ENCODE results near the gene FHIT. TPM values are rescaled to one million over a fixed set of nuclear protein-coding genes. Genes with fewer than 3 reads are reported as not detected.

FHIT gene
- total and polyA plus RNA-seq, 4 donors, result 2.1 to 14.7 (median 6.6) TPM

- TF ChIP-seq CTCF (IDR thresholded peaks at IDR 0.05; ENCODE audit: low read depth, low read length, missing input control), result no peak
- no peak for TF ChIP-seq FOXA2 (IDR thresholded peaks at IDR 0.05)
- TF ChIP-seq ZBTB33 (IDR thresholded peaks at IDR 0.05), result no peak
These were observed 1474.2 kb downstream of the FHIT start (continued) for GRCh38 chr3:59777066-59777465.

GRCh38 chr3:59775761-59776325 lies 1475.4 kb downstream of the FHIT start:
- TF ChIP-seq JUND (IDR thresholded peaks at IDR 0.05) (no peak), TAF1 (conservative IDR thresholded peaks at IDR 0.05) (no peak), EGR1 (IDR thresholded peaks at IDR 0.05; ENCODE audit: low read depth in 2 of 2) (no peak), REST (IDR thresholded peaks at IDR 0.05) (no peak)
- no peak overlapping the region for H3K9ac ChIP-seq (ENCODE audit: low read depth in 1 of 2, low read length in 2 of 2)
- H3K27ac ChIP-seq (ENCODE audit: low read depth in 1 of 2, low read length in 2 of 2), result no peak overlapping the region
- no peaks in the 10 kb centered on the region for H3K36me3 ChIP-seq (ENCODE audit: control insufficient read depth in 4 of 4, insufficient read depth in 3 of 4, low read depth in 1 of 4, low read length in 3 of 4)
- DNase-seq (ENCODE audit: low spot score), result no peak
- 88% methylated on average over 7 of the region's 7 CpGs for WGBS
- no peaks in the 10 kb centered on the region for H3K4me1 ChIP-seq (ENCODE audit: control insufficient read depth in 4 of 4, insufficient read depth in 4 of 4, low read length in 3 of 4)
- no peaks in the 10 kb centered on the region for H3K27me3 ChIP-seq (ENCODE audit: control insufficient read depth in 4 of 4, insufficient read depth in 4 of 4, low read length in 3 of 4)
- no peaks in the 10 kb centered on the region for H3K9me3 ChIP-seq (ENCODE audit: control insufficient read depth in 4 of 4, low read length in 3 of 4)
- no peak overlapping the region for H3K4me3 ChIP-seq (ENCODE audit: low read depth in 1 of 3, low read length in 3 of 3)

- no peaks in the 10 kb centered on the region for H3K36me3 ChIP-seq (ENCODE audit: control insufficient read depth in 4 of 4, insufficient read depth in 3 of 4, low read depth in 1 of 4, low read length in 3 of 4)
- TF ChIP-seq CTCF (IDR thresholded peaks at IDR 0.05; ENCODE audit: low read depth, low read length, missing input control) (no peak), GABPA (IDR thresholded peaks at IDR 0.05 in 1 of 2, conservative IDR thresholded peaks at IDR 0.05 in 1 of 2) (no peak), MAX (IDR thresholded peaks at IDR 0.05) (no peak), SP1 (IDR thresholded peaks at IDR 0.05) (no peak), REST (IDR thresholded peaks at IDR 0.05) (no peak), FOXA2 (IDR thresholded peaks at IDR 0.05) (no peak), TAF1 (conservative IDR thresholded peaks at IDR 0.05) (no peak), HNF4G (IDR thresholded peaks at IDR 0.05) (no peak), RAD21 (IDR thresholded peaks at IDR 0.05) (no peak), ATF3 (IDR thresholded peaks at IDR 0.05) (no peak)
These were observed 1476.1 kb downstream of the FHIT start for GRCh38 chr3:59775106-59775505.

More at GRCh38 chr3:59775106-59775505, 1476.1 kb downstream of the FHIT start:
- H3K9me3 ChIP-seq (ENCODE audit: control insufficient read depth in 4 of 4, low read length in 3 of 4), result no peaks in the 10 kb centered on the region
- H3K9ac ChIP-seq (ENCODE audit: low read depth in 1 of 2, low read length in 2 of 2), result no peak overlapping the region
- DNase-seq (ENCODE audit: low spot score), result no peak
- no peaks in the 10 kb centered on the region for H3K4me1 ChIP-seq (ENCODE audit: control insufficient read depth in 4 of 4, insufficient read depth in 4 of 4, low read length in 3 of 4)
- WGBS, result 96% methylated on average over 6 of the region's 6 CpGs
- H3K27me3 ChIP-seq (ENCODE audit: control insufficient read depth in 4 of 4, insufficient read depth in 4 of 4, low read length in 3 of 4), result no peaks in the 10 kb centered on the region
- H3K27ac ChIP-seq (ENCODE audit: low read depth in 1 of 2, low read length in 2 of 2), result no peak overlapping the region
- H3K4me3 ChIP-seq (ENCODE audit: low read depth in 1 of 3, low read length in 3 of 3), result no peak overlapping the region

Measured in liver (tissue), 9 donors.